ENCODE measurements around the gene TMPRSS5.

TMPRSS5 gene

GRCh38 chr11:113664981-113665710 is 41.0 kb downstream of the TMPRSS5 start:
- no peak for DNase-seq

GRCh38 chr11:113664069-113664980 is 41.8 kb downstream of the TMPRSS5 start:
- no peak for DNase-seq

DNA sequence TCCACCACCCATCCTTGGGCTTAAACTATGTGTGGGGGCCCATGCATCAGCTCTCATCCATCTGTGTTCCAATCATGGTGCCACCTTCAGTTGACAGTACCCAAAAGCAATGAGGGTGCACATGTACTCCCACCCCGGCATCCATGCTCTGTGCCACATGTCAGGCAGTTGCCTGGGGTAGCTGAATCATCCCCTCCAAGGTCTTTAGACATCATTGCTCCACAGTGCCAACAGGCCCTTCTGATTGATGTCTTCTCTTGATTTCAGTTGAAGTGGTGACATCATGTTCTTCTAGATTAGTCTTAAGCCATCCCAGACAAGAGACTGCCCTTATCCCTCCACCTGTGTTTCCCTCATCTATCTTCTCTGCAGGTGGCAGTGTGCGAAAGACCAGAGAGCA is 42.5 kb downstream of the TMPRSS5 start:
- DNase-seq = no peak

DNA sequence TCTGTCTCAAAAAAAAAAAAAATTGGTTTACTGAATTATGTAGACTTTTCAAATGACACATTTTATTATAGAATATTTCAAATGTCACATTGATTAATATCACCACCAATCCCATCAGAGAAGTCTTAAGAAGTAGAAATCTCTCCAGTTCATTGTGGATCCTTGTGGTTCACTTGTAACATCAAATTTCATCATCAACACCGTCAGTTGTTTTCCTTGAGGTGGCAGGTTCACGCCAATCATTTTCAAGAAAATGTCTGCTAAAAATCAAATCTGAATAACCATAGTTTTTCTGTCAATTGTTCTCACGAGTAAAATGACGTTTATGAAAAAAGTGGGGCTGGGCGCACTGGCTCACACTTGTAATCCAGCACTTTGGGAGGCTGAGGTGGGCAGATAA is 50.3 kb downstream of the TMPRSS5 start:
- no peak for DNase-seq

DNA sequence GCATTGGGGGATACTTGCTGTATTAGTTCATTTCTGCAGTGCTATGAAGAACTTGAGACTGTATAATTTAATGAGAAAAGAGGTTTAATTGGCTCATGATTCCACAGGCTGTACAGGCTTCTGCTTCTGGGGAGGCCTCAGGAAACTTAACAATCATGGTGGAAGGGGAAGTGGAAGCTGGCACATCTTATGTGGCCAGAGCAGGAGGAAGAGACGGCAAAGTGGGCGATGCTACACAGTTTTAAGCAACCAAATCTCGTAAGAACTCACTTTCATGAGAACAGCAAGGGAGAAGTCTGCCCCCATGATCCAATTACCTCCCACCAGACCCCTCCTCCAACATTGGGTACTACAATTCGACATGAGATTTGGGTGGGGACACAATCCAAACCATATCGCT is 55.1 kb downstream of the TMPRSS5 start:
- DNase-seq = no peak

DNA sequence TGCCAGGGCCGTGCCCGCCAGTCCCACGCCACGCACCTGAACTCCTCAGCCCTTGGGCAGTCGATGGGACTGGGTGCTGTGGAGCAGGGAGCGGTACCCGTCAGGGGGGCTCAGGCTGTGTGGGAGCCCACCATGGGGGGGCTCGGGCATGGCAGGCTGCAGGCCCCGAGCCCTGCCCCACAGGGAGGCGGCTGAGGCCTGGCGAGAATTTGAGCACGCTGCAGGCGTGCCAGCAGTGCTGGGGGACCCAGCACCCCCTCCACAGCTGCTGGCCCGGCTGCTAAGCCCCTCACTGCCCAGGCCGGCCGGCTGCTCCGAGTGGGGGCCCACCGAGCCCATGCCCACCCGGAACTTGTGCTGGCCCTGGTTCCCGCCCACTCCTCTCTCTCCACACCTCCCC is 56.8 kb downstream of the TMPRSS5 start:
- DNase-seq = no peak

DNA sequence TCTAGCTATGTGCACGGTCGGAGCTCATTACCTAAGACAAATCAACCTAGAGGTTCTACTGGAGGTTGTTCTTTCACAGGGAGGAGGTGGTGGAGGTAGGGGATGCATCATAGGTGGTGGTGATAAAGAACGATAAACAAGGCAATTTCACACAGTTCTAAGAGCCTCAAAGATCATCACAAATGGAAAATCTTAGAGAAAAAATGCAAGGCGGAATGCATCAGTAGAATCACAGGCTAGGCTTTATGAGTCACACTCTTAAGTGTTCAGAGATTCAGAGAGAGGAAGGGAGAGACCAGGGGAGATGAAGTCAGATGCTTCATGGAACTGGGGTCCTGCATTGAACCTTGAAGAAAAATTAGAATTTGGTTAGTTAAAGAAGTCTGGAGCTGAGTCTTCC is 58.3 kb downstream of the TMPRSS5 start:
- DNase-seq = no peak

- DNase-seq = no peak
These were observed 59.0 kb downstream of the TMPRSS5 start for GRCh38 chr11:113647108-113647507.

DNA sequence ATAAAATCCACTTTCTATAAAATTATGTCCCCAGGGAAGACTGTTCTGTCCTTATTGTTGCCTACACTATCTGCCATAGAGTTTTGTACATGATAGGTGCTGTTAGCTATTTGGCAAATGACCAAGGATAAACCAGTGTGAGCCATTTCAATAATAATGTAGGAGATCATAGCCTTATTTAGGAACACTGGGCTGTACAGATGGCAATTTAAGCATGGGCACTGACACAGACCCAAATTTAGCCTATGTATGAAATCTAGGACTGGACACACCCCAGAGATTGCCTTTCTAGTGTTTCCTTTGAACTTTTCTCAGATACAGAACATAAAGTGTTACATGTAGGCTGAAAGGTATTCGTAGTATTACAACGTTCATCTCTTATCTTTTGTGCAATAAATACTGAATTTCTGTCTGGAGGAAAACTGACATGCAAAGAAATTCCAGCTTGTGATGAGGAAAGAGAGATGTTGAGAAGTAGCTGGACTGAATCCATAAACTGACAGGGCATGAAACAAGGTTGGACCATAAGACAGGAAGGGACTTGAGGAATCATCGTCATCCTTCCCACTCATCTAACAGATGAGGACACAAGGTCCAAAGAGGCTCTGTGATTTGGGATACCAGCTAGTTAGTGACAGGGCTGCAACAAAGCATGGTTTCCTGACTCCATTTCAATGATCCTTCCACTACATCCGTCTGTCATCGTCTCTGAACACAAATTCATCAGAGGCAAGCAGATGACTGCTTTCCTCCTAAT is 60.3 kb downstream of the TMPRSS5 start:
- no peak for DNase-seq

GRCh38 chr11:113644605-113645004 is 61.5 kb downstream of the TMPRSS5 start:
- DNase-seq = no peak

DNA sequence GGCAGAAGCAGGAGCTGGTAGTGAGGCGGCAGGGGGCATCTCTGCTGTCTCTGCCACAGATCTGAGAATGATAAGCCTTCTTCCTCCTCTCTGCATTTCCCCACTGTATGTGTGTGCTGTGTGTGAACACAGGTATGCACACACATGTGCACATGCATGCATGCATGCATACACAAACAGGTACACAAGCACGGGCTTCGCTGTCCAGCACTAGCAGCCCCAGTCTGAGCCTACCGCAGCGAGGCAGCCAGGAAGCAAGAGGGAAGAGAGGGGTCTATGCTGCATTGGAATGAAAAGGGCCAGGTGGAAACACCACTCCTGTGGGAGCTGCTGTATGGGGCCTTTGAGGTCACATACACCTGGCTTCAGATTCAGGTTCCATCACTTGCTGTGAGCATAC is 62.4 kb downstream of the TMPRSS5 start:
- no peak for DNase-seq

GRCh38 chr11:113643006-113643585 is 63.0 kb downstream of the TMPRSS5 start:
- DNase-seq = no peak

- no peak for DNase-seq
These were observed 64.0 kb downstream of the TMPRSS5 start for GRCh38 chr11:113642090-113642489.

- DNase-seq = no peak
These were observed 67.7 kb downstream of the TMPRSS5 start for GRCh38 chr11:113638376-113638775.

- DNase-seq = no peak
These were observed 68.5 kb downstream of the TMPRSS5 start for GRCh38 chr11:113637636-113638035.
